Suprapubic skin (tissue), 4 donors: Measurements from ENCODE around the gene CHRM2.

ENCODE experiments used
- EP300 ChIP-seq: sonication (generic); formaldehyde crosslinking; IDR thresholded peaks from one replicate; pipeline ENCODE4 v1.6.1; 2017; ENCODE audit warnings: antibody characterized with exemption
- POLR2AphosphoS5 ChIP-seq, 3 donors: sonication (generic); formaldehyde crosslinking; IDR thresholded peaks; one replicate each; pipeline ENCODE4 v1.6.1; 2017; ENCODE audit warnings: antibody characterized with exemption in 3 of 3
- TF ChIP-seq, protein P1 (sequence below), 2 donors: fragments of 200-600 bp in 1 of 2; fragments of 450-650 bp in 1 of 2; sonication (generic) in 1 of 2; IDR thresholded peaks; one replicate each; pipeline ENCODE4 v1.5.1; 2016 to 2019; ENCODE audit warnings: antibody characterized with exemption in 2 of 2, mild to moderate bottlenecking in 1 of 2, moderate library complexity in 1 of 2

DNA sequence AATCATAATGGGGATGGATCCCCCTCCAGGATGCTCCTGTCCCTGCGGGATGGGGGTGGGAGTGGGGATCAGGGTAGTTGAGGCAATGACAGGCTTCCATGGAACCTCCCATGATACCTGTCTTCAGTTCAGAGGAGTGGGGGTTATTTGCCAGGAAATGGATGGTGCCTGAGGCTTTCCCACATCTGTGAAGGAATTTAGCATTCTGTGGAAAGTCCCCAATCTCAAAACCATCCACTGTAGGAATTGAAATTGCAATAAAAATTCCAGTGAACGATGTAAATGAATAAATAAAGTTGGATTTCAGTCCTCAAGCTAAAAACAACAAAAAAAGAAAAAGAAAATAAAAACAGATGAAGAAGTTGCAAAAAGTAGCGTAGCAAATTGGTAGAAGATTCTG, 81.9 kb downstream of the CHRM2 start:
- TF ChIP-seq, protein P1, sequence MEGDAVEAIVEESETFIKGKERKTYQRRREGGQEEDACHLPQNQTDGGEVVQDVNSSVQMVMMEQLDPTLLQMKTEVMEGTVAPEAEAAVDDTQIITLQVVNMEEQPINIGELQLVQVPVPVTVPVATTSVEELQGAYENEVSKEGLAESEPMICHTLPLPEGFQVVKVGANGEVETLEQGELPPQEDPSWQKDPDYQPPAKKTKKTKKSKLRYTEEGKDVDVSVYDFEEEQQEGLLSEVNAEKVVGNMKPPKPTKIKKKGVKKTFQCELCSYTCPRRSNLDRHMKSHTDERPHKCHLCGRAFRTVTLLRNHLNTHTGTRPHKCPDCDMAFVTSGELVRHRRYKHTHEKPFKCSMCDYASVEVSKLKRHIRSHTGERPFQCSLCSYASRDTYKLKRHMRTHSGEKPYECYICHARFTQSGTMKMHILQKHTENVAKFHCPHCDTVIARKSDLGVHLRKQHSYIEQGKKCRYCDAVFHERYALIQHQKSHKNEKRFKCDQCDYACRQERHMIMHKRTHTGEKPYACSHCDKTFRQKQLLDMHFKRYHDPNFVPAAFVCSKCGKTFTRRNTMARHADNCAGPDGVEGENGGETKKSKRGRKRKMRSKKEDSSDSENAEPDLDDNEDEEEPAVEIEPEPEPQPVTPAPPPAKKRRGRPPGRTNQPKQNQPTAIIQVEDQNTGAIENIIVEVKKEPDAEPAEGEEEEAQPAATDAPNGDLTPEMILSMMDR (IDR thresholded peaks at IDR 0.05), result no peak
- TF ChIP-seq POLR2AphosphoS5 (IDR thresholded peaks at IDR 0.05) (no peak), EP300 (no peak)
